OCI-LY1 (cell line): ENCODE data around the gene PTPRN2.

Source experiments
- H2AFZ ChIP-seq: fragments of 200-600 bp; sonication (generic), shearing (Covaris generic); 2 replicates; pipeline ENCODE4 v1.6.0; 2014; ENCODE audit warnings: antibody characterized with exemption, mild to moderate bottlenecking, low read length
- H3F3A ChIP-seq: fragments of 200-600 bp; sonication (generic), shearing (Covaris generic); 2 replicates; pipeline ENCODE4 v1.6.0; 2014; ENCODE audit warnings: mild to moderate bottlenecking, antibody characterized with exemption, low read length, moderate library complexity; ENCODE audit not compliant: insufficient read depth
- H3K27ac ChIP-seq: fragments of 200-600 bp; sonication (generic); 2 replicates; pipeline ENCODE4 v1.5.1; 2014; ENCODE audit warnings: low read length, mixed run types, mild to moderate bottlenecking, low read depth; ENCODE audit not compliant: poor library complexity, severe bottlenecking
- H3K27me3 ChIP-seq: fragments of 200-600 bp; sonication (generic); 2 replicates; pipeline ENCODE4 v1.6.0; 2014; ENCODE audit warnings: antibody characterized with exemption, mild to moderate bottlenecking, low read length, moderate library complexity; ENCODE audit not compliant: insufficient read depth
- H3K36me3 ChIP-seq: fragments of 200-600 bp; sonication (generic); 2 replicates; pipeline ENCODE4 v1.6.1; 2014; ENCODE audit warnings: mild to moderate bottlenecking, antibody characterized with exemption, low read length, moderate library complexity, mixed read lengths; ENCODE audit not compliant: insufficient read depth
- H3K4me1 ChIP-seq: fragments of 200-600 bp; sonication (generic); 2 replicates; pipeline ENCODE4 v1.5.1; 2014; ENCODE audit warnings: mild to moderate bottlenecking, low read length, moderate library complexity; ENCODE audit not compliant: insufficient read depth, severe bottlenecking
- H3K4me2 ChIP-seq: fragments of 200-600 bp; sonication (generic), shearing (Covaris generic); 2 replicates; pipeline ENCODE4 v1.6.1; 2014; ENCODE audit warnings: low read length
- H3K4me3 ChIP-seq: fragments of 200-600 bp; sonication (generic); 2 replicates; pipeline ENCODE4 v1.5.1; 2014; ENCODE audit warnings: low read length, low read depth, mild to moderate bottlenecking, mixed read lengths; ENCODE audit not compliant: poor library complexity, severe bottlenecking
- H3K79me2 ChIP-seq: fragments of 200-600 bp; shearing (Covaris generic); 2 replicates; pipeline ENCODE4 v1.6.1; 2016; ENCODE audit warnings: mixed run types, low read length, mixed read lengths; ENCODE audit not compliant: insufficient read depth
- H3K9ac ChIP-seq: fragments of 200-600 bp; sonication (generic), shearing (Covaris generic); 2 replicates; pipeline ENCODE4 v1.6.1; 2014; ENCODE audit warnings: mild to moderate bottlenecking, low read length, mixed read lengths
- H3K9me2 ChIP-seq: fragments of 200-600 bp; sonication (generic), shearing (Covaris generic); 2 replicates; pipeline ENCODE4 v1.6.1; 2014; ENCODE audit warnings: low read depth, mild to moderate bottlenecking, low read length, mixed read lengths
- H3K9me3 ChIP-seq: fragments of 200-600 bp; shearing (Covaris generic); 2 replicates; pipeline ENCODE4 v1.6.1; 2014; ENCODE audit warnings: low read length, mixed read lengths
- H4K20me1 ChIP-seq: fragments of 200-600 bp; sonication (generic), shearing (Covaris generic); 2 replicates; pipeline ENCODE4 v1.6.0; 2016; ENCODE audit warnings: mild to moderate bottlenecking, low read length; ENCODE audit not compliant: insufficient read depth
- CTCF ChIP-seq: fragments of 200-600 bp; sonication (generic), shearing (Covaris generic); IDR thresholded peaks from 2 replicates; pipeline ENCODE4 v1.5.1; 2017; ENCODE audit warnings: mild to moderate bottlenecking, antibody characterized with exemption, low read length, moderate library complexity, mixed read lengths
- EZH2 ChIP-seq: fragments of 200-600 bp; sonication (generic), shearing (Covaris generic); IDR thresholded peaks from 2 replicates; pipeline ENCODE4 v1.8.0; 2017; ENCODE audit warnings: borderline replicate concordance, mixed run types, mild to moderate bottlenecking, antibody characterized with exemption, low read length, moderate library complexity, mixed read lengths

PTPRN2 gene

GRCh38 chr7:157739031-157739430, 848.6 kb downstream of the PTPRN2 start:
- H3K36me3 ChIP-seq, result no peaks in the 10 kb centered on the region
- H3K9ac ChIP-seq, result no peak overlapping the region
- H4K20me1 ChIP-seq, result no peaks in the 10 kb centered on the region
- no peak overlapping the region for H3K4me3 ChIP-seq
- H3K79me2 ChIP-seq, result no peaks in the 10 kb centered on the region
- H3K4me2 ChIP-seq, result no peak overlapping the region
- no peak overlapping the region for H2AFZ ChIP-seq
- H3K9me3 ChIP-seq, result no peaks in the 10 kb centered on the region
- TF ChIP-seq CTCF (no peak), EZH2 (no peak)
- no peak overlapping the region for H3K27ac ChIP-seq
- 0 out of 2 replicates have a peak, but pooled peaks cover 8% of the 10 kb centered on the region for H3K27me3 ChIP-seq
- no peaks in the 10 kb centered on the region for H3K4me1 ChIP-seq
- no peaks in the 10 kb centered on the region for H3F3A ChIP-seq
- no peaks in the 10 kb centered on the region for H3K9me2 ChIP-seq

- no peaks in the 10 kb centered on the region for H3F3A ChIP-seq
- H2AFZ ChIP-seq, result no peak overlapping the region
- no peak overlapping the region for H3K27ac ChIP-seq
- 0 out of 2 replicates have a peak, but pooled peaks cover 8% of the 10 kb centered on the region for H3K27me3 ChIP-seq
- no peaks in the 10 kb centered on the region for H3K4me1 ChIP-seq
- TF ChIP-seq EZH2 (no peak), CTCF (no peak)
- no peaks in the 10 kb centered on the region for H4K20me1 ChIP-seq
- H3K9me3 ChIP-seq, result no peaks in the 10 kb centered on the region
- no peaks in the 10 kb centered on the region for H3K79me2 ChIP-seq
- H3K4me2 ChIP-seq, result no peak overlapping the region
- no peaks in the 10 kb centered on the region for H3K9me2 ChIP-seq
- no peak overlapping the region for H3K4me3 ChIP-seq
- H3K9ac ChIP-seq, result no peak overlapping the region
- H3K36me3 ChIP-seq, result no peaks in the 10 kb centered on the region
Measured at GRCh38 chr7:157738066-157738460, 849.6 kb downstream of the PTPRN2 start.

- no peak overlapping the region for H3K9ac ChIP-seq
- H2AFZ ChIP-seq, result no peak overlapping the region
- H4K20me1 ChIP-seq, result no peaks in the 10 kb centered on the region
- H3K27ac ChIP-seq, result no peak overlapping the region
- no peaks in the 10 kb centered on the region for H3F3A ChIP-seq
- H3K4me3 ChIP-seq, result no peak overlapping the region
- H3K9me2 ChIP-seq, result no peaks in the 10 kb centered on the region
- no peaks in the 10 kb centered on the region for H3K79me2 ChIP-seq
- H3K36me3 ChIP-seq, result no peaks in the 10 kb centered on the region
- H3K27me3 ChIP-seq, result 0 out of 2 replicates have a peak, but pooled peaks cover 8% of the 10 kb centered on the region
- no peaks in the 10 kb centered on the region for H3K4me1 ChIP-seq
- H3K9me3 ChIP-seq, result no peaks in the 10 kb centered on the region
- TF ChIP-seq CTCF, result no peak
- TF ChIP-seq EZH2, result no peak
- H3K4me2 ChIP-seq, result no peak overlapping the region
Measured at GRCh38 chr7:157737151-157738065, 850.2 kb downstream of the PTPRN2 start.
